Measurements from ENCODE around the gene SLC12A4. TPM values are rescaled to one million over a fixed set of nuclear protein-coding genes. Genes with fewer than 3 reads are reported as not detected.

Gene SLC12A4
- total and polyA plus RNA-seq, 2 of the 13 experiments (the other 11 are each of a cell fraction or from before 2014, with no cell fraction given) = 65.1 to 84.3 TPM

DNA sequence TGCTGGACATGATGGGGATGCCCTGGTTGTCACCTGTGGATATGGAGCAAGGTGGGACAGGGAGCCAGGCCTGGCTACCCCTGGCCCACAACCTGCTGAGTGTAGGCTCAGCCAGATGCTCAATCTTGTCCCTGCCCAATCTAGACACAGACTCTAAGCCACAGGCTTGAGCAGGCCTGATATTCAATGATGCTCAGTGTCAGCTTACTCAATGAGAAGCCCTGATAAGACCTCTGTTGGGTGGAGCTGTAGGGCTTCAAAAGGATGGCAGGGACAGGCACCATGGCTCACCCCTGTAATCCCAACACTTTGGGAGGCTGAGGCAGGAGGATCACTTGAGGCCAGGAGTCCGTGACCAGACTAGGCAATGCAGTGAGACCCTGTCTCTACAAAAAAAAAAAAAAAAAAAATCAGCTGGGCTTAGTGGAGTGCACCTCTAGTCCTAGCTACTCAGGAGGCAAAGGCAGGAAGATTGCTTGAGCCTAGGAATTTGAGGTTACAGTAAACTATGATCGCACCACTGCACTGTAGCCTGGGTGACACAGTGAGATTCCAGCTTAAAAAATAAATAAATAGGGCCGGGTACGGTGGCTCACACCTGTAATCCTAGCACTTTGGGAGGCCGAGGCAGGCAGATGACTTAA is 27.9 kb downstream of the SLC12A4 start (continued):
- TF ChIP-seq ZNF780A (CRISPR knock-in tag; IDR thresholded peaks at IDR 0.05) (no peak), ZNF670 (CRISPR knock-in tag; IDR thresholded peaks at IDR 0.05; ENCODE audit: borderline replicate concordance) (no peak), MLX (CRISPR knock-in tag; IDR thresholded peaks at IDR 0.05) (no peak), TEAD2 (CRISPR knock-in tag; IDR thresholded peaks at IDR 0.05) (no peak), ZNF574 (CRISPR knock-in tag; IDR thresholded peaks at IDR 0.05) (no peak), ZNF501 (CRISPR knock-in tag; IDR thresholded peaks at IDR 0.05) (peak; percentile 57; the same call in 1 of the 2 replicates), POLR2G (IDR thresholded peaks at IDR 0.05; ENCODE audit: low read depth, low read length) (0 out of 2 replicates have a peak, but pooled peaks have one; percentile 21), ONECUT2 (CRISPR knock-in tag; IDR thresholded peaks at IDR 0.05) (no peak), REPIN1 (CRISPR knock-in tag; IDR thresholded peaks at IDR 0.05; ENCODE audit: borderline replicate concordance, low read depth) (peak; percentile 11; the same call in 1 of the 2 replicates), ZBTB38 (CRISPR knock-in tag; IDR thresholded peaks at IDR 0.05) (no peak), PAX8 (CRISPR knock-in tag; IDR thresholded peaks at IDR 0.05; ENCODE audit: borderline replicate concordance) (no peak), PCBP1 (IDR thresholded peaks at IDR 0.05; ENCODE audit: borderline replicate concordance, low read depth, low read length) (no peak), E2F1 (CRISPR knock-in tag; IDR thresholded peaks at IDR 0.05) (no peak), RBM22 (optimal IDR thresholded peaks at IDR 0.05; ENCODE audit: low read length) (peak; percentile 24), ZNF557 (CRISPR knock-in tag; IDR thresholded peaks at IDR 0.05) (no peak), FOXK1 (CRISPR knock-in tag; IDR thresholded peaks at IDR 0.05; ENCODE audit: borderline replicate concordance, low read depth) (no peak), GFI1 (CRISPR knock-in tag; IDR thresholded peaks at IDR 0.05; ENCODE audit: borderline replicate concordance) (no peak), MTA3 (CRISPR knock-in tag; IDR thresholded peaks at IDR 0.05) (no peak), ZNF660 (CRISPR knock-in tag; IDR thresholded peaks at IDR 0.05; ENCODE audit: borderline replicate concordance, low read depth) (no peak)
- TF ChIP-seq, protein P1, sequence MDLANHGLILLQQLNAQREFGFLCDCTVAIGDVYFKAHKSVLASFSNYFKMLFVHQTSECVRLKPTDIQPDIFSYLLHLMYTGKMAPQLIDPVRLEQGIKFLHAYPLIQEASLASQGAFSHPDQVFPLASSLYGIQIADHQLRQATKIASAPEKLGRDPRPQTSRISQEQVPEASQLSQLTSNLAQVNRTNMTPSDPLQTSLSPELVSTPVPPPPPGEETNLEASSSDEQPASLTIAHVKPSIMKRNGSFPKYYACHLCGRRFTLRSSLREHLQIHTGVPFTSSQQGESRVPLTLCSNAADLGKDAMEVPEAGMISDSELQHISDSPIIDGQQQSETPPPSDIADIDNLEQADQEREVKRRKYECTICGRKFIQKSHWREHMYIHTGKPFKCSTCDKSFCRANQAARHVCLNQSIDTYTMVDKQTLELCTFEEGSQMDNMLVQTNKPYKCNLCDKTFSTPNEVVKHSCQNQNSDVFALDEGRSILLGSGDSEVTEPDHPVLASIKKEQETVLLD (CRISPR knock-in tag; IDR thresholded peaks at IDR 0.05; ENCODE audit: low read depth) = no peak
- TF ChIP-seq, protein P2, sequence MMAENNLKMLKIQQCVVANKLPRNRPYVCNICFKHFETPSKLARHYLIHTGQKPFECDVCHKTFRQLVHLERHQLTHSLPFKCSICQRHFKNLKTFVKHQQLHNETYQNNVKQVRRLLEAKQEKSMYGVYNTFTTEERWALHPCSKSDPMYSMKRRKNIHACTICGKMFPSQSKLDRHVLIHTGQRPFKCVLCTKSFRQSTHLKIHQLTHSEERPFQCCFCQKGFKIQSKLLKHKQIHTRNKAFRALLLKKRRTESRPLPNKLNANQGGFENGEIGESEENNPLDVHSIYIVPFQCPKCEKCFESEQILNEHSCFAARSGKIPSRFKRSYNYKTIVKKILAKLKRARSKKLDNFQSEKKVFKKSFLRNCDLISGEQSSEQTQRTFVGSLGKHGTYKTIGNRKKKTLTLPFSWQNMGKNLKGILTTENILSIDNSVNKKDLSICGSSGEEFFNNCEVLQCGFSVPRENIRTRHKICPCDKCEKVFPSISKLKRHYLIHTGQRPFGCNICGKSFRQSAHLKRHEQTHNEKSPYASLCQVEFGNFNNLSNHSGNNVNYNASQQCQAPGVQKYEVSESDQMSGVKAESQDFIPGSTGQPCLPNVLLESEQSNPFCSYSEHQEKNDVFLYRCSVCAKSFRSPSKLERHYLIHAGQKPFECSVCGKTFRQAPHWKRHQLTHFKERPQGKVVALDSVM (CRISPR knock-in tag; IDR thresholded peaks at IDR 0.05) = peak; percentile 91
- TF ChIP-seq, protein P3, sequence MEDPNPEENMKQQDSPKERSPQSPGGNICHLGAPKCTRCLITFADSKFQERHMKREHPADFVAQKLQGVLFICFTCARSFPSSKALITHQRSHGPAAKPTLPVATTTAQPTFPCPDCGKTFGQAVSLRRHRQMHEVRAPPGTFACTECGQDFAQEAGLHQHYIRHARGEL (CRISPR knock-in tag; IDR thresholded peaks at IDR 0.05) = no peak
